A549 treated with DMSO at 1 μM for 4 hours (cell line): ENCODE measurements around the gene VPS50. TPM values are rescaled to one million over a fixed set of nuclear protein-coding genes. Genes with fewer than 3 reads are reported as not detected.

Experiments used
- total RNA-seq: library from RNA; stranded (reverse); fragments of 200-300 nt; extraction: Qiagen RNA extraction; gene quantifications from 5 replicates; pipeline ENCODE4 v1.2.3, GENCODE V29; 2022; ENCODE audit warnings: low read depth

The VPS50 gene
- 4.8 to 7.8 TPM (median 6.9 TPM) in 5 replicates for total RNA-seq

GRCh38 chr7:93231799-93232672 is at the start of gene VPS50:
VPS50 (plus strand) TSS chr7:93232366; CDS start chr7:93232468, 102 bp downstream.

DNA sequence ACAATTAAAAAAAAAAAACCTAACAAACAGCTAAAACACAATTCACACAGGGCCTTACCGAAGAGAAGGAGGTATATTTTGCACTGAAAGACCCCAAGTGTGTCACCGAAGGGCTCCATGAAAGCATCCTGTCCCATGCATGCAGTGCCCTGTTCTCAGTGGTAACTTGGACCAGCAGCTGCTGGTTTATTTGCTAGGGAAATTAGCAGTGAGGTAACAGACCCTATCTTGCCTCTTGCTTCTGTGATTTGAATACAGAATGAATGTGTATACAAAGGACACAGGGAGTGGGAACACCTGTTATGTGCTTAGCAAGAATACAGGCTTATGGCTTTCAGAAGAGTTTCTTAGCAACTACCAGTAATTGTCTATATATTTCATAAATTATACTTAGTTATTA is 5.9 kb upstream of the VPS50 start, which contains the start of gene HEPACAM2:
HEPACAM2 (minus strand) TSS at position 160 of the 400 bp plus-strand sequence.

Other genes starting within 250 kb of the VPS50 start
- 4.6 to 10.8 TPM (median 7.5 TPM) in 5 replicates for gene SAMD9, start 114.4 kb upstream of the VPS50 start, total RNA-seq
- gene SAMD9L, start 84.0 kb upstream of the VPS50 start, total RNA-seq: 0.68 to 1.4 TPM (median 0.90 TPM) in 5 replicates
- gene HEPACAM2, start 5.9 kb upstream of the VPS50 start, total RNA-seq: not detected in 5 replicates